Measurements from ENCODE around the gene USP13. TPM values are rescaled to one million over a fixed set of nuclear protein-coding genes. Genes with fewer than 3 reads are reported as not detected.

Gene USP13
- total RNA-seq, 3 donors from 2014 or later: 11.4 to 17.3 (median 11.8) TPM

DNA sequence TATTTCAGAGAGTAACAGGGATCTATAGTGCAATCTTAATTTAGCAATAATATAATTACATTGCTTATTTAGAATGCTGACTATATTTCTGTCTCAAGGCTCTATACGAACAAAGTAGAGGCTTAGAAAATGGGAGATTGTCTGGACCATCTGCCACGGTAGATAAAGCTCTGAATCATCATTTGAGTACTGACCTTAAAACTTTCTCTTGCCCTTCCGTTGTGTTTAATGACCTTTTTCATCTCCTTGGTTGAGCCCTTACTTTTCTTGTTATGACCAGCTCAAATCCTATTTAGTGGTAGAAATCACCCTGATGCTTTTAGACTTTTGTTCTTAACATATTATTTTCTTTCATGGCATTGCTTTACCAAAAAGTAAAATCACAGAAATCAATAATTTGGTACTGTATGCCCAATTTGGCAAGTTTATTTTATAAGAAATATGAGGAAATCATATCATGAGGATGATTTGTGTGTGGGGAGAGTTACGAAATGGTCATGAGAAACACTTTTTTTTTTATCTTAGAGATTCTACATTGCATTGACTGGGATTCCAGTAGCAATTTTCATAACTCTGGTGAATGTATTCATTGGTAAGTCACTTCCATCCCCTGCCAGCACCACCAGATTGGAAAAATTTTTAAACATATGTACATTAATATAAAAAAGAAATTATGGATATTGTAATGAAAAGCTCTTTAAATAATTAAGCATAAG is 37.2 kb upstream of the USP13 start:
- Histone ChIP-seq H3K36me3 (no peaks in the 10 kb centered on the region), H3K4me1 (no peaks in the 10 kb centered on the region), H3K4me3 (no peak overlapping the region), H3K27me3 (no peaks in the 10 kb centered on the region), H3K9me3 (no peaks in the 10 kb centered on the region), H3K27ac (no peak overlapping the region)
- no peak for DNase-seq (ENCODE audit: low spot score in 2 of 2)
- intact Hi-C loops (cut with DNase I; ENCODE audit: low total_unique reads): no loop called here
- TF ChIP-seq POLR2AphosphoS5 (IDR thresholded peaks at IDR 0.05): no peak
- TF ChIP-seq, protein P1, sequence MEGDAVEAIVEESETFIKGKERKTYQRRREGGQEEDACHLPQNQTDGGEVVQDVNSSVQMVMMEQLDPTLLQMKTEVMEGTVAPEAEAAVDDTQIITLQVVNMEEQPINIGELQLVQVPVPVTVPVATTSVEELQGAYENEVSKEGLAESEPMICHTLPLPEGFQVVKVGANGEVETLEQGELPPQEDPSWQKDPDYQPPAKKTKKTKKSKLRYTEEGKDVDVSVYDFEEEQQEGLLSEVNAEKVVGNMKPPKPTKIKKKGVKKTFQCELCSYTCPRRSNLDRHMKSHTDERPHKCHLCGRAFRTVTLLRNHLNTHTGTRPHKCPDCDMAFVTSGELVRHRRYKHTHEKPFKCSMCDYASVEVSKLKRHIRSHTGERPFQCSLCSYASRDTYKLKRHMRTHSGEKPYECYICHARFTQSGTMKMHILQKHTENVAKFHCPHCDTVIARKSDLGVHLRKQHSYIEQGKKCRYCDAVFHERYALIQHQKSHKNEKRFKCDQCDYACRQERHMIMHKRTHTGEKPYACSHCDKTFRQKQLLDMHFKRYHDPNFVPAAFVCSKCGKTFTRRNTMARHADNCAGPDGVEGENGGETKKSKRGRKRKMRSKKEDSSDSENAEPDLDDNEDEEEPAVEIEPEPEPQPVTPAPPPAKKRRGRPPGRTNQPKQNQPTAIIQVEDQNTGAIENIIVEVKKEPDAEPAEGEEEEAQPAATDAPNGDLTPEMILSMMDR (IDR thresholded peaks at IDR 0.05): no peak
- no peak for TF ChIP-seq POLR2A (IDR thresholded peaks at IDR 0.05)

DNA sequence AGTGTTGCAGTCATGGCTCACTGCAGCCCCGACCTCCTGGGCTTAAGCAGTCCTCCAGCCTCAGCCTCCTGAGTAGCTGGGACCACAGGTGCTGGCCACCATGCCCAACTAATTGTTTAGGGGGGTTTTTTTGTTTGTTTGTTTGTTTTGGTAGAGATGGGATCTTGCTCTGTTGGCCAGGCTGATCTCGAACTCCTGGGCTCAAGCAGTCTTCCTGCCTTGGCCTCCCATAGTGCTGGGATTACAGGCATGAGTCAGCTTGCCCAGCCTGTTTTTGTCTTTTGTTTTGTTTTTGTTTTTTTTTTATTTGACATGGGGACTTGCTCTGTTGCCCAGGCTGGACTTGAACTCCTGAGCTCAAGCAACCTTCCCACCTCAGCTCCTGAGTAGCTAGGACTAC is 30.8 kb upstream of the USP13 start:
- no peaks in the 10 kb centered on the region for H3K27me3 ChIP-seq
- TF ChIP-seq POLR2A (IDR thresholded peaks at IDR 0.05): no peak
- TF ChIP-seq POLR2AphosphoS5 (IDR thresholded peaks at IDR 0.05): no peak
- no peak for DNase-seq (ENCODE audit: low spot score in 2 of 2)
- no peaks in the 10 kb centered on the region for H3K36me3 ChIP-seq
- H3K9me3 ChIP-seq: no peaks in the 10 kb centered on the region
- no peak overlapping the region for H3K27ac ChIP-seq
- intact Hi-C loops (cut with DNase I; ENCODE audit: low total_unique reads): no loop called here
- no peaks in the 10 kb centered on the region for H3K4me1 ChIP-seq
- H3K4me3 ChIP-seq: no peak overlapping the region

DNA sequence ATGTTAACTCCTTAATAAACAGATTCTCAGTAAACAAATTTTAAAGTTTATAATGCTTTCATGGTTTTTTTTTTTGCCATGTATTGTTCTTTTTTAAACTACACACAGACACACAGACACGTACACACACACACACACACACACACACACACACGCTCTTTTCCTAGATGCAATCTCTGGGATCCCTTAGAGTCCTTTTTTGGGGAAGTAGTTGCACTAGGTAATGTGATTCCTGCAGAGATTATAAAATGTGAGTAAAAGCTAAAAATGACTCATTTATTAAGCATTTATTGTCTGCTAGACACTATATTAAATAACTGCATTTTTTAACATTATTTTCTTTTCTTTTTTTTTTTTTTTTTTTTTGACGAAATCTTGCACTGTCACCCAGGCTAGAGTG is 28.4 kb upstream of the USP13 start:
- no peak for DNase-seq (ENCODE audit: low spot score in 2 of 2)
- H3K36me3 ChIP-seq: no peaks in the 10 kb centered on the region
- intact Hi-C loops (cut with DNase I; ENCODE audit: low total_unique reads): no loop called here
- H3K27ac ChIP-seq: no peak overlapping the region
- no peaks in the 10 kb centered on the region for H3K4me1 ChIP-seq
- TF ChIP-seq POLR2A (IDR thresholded peaks at IDR 0.05) (no peak), POLR2AphosphoS5 (IDR thresholded peaks at IDR 0.05) (no peak)
- TF ChIP-seq, protein P1 (IDR thresholded peaks at IDR 0.05): no peak
- H3K4me3 ChIP-seq: no peak overlapping the region
- no peaks in the 10 kb centered on the region for H3K27me3 ChIP-seq
- H3K9me3 ChIP-seq: no peaks in the 10 kb centered on the region

DNA sequence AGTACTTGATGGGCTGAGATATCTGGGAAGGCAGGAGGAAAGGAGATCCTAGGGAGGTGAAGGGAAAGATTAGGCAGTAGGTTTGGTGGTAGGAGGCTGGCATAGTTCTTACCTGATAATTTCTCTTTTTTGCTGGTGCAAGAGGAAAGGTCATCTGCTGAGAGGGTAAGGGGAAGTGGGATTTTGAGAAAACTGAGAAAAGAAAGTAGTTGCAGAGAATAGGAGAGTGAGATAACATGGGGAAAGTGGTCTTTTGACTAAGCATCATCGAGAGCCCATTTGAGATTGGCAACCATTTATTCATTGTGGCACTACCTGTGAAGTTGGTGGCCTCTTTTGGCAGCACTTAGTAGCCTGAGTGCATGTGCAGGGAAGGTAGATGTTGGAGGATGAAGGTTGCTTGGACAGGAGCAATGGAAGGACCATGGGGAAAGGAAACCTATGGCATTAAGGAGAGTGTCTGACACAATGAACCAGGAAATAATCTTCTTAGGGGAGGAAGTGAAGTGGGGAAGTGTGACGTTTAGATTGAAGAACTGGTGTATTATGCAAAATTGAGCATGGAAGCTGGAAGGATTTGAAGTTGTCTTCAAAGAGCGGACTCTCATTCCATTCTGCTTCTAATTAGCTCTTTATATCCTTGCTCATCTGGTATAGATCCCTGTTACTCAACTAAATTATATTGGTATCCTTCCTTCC is 21.9 kb upstream of the USP13 start:
- TF ChIP-seq, protein P1 (IDR thresholded peaks at IDR 0.05): no peak
- TF ChIP-seq POLR2AphosphoS5 (IDR thresholded peaks at IDR 0.05): no peak
- TF ChIP-seq POLR2A (IDR thresholded peaks at IDR 0.05): no peak
- Histone ChIP-seq H3K27ac (no peak overlapping the region), H3K4me3 (no peak overlapping the region), H3K4me1 (no peaks in the 10 kb centered on the region), H3K27me3 (no peaks in the 10 kb centered on the region), H3K36me3 (no peaks in the 10 kb centered on the region), H3K9me3 (no peaks in the 10 kb centered on the region)
- intact Hi-C loops (cut with DNase I; ENCODE audit: low total_unique reads): no loop called here
- no peak for DNase-seq (ENCODE audit: low spot score in 2 of 2)

DNA sequence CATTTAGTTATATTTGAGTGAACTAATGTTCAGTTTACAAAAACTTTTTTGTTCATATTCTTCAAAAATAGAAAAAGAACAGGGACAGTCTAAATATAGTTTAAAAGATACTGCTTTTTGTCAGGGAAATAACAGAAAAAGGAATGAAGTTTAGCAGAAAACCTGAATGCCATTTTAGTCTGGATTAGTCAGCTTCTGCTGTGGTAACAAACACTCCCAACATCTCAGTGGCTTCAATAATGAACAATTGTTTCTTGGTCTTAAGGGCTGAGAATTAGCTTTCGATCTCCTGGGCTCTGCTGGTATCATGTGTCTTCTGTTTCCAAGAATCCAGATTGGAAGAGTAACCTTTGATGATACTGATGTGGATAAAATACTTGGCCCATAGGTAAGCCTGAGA is 12.4 kb upstream of the USP13 start:
- no peaks in the 10 kb centered on the region for H3K27me3 ChIP-seq
- H3K36me3 ChIP-seq: no peaks in the 10 kb centered on the region
- TF ChIP-seq, protein P1 (IDR thresholded peaks at IDR 0.05): no peak
- no peak for TF ChIP-seq POLR2AphosphoS5 (IDR thresholded peaks at IDR 0.05)
- no peak for TF ChIP-seq POLR2A (IDR thresholded peaks at IDR 0.05)
- no peaks in the 10 kb centered on the region for H3K4me1 ChIP-seq
- H3K4me3 ChIP-seq: no peak overlapping the region
- H3K9me3 ChIP-seq: no peaks in the 10 kb centered on the region
- DNase-seq (ENCODE audit: low spot score in 2 of 2): no peak
- intact Hi-C loops (cut with DNase I; ENCODE audit: low total_unique reads): no loop called here
- no peak overlapping the region for H3K27ac ChIP-seq
